GM12878 (cell line): ENCODE measurements around the gene ZNF761.

Experiments
- EP300 ChIP-seq, 2 experiments: fragments of 150-350 bp in 1 of 2; IDR thresholded peaks; 2 replicates each; pipeline ENCODE4 v1.6.1; 2011 to 2012; ENCODE audit warnings: low read depth in 2 of 2, low read length in 2 of 2, borderline replicate concordance in 1 of 2, improper control_type of control experiment in 1 of 2, inconsistent platforms in 1 of 2; ENCODE audit not compliant: control insufficient read depth in 1 of 2
- RFX5 ChIP-seq: IDR thresholded peaks from 2 replicates; pipeline ENCODE4 v1.6.1; 2011; ENCODE audit warnings: low read depth, low read length, improper control_type of control experiment
- TAF1 ChIP-seq: IDR thresholded peaks from 2 replicates; pipeline ENCODE4 v1.6.1; 2011; ENCODE audit warnings: mild to moderate bottlenecking, low read depth, low read length, borderline replicate concordance
- TF ChIP-seq, protein P1 (sequence below): IDR thresholded peaks from 2 replicates; pipeline ENCODE4 v1.6.1; 2011; ENCODE audit warnings: borderline replicate concordance, low read depth, mild to moderate bottlenecking, moderate library complexity, mixed read lengths, low read length; ENCODE audit not compliant: insufficient read depth; ENCODE audit errors: extremely low read length

DNA sequence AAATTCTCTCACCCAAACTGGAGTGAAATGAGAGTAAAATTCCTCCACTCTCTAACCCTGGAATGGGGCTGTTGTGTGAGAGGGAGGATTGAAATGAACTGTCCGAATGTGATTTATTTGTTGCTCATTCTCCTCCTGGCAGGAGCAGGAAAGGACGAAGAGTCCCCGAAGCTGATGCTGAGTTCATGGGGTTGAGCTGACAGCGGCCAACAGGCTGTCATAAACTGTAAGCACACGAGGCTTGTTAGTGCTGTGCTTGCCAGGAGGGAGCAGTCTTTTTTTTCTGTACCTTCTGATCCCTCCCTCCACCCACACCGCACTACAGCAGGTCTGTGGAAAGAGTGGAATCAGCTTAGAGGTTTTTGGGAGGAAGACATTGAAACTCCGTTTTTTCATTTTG lies 73.1 kb downstream of the ZNF761 start:
- TF ChIP-seq RFX5, result no peak
- TF ChIP-seq, protein P1, sequence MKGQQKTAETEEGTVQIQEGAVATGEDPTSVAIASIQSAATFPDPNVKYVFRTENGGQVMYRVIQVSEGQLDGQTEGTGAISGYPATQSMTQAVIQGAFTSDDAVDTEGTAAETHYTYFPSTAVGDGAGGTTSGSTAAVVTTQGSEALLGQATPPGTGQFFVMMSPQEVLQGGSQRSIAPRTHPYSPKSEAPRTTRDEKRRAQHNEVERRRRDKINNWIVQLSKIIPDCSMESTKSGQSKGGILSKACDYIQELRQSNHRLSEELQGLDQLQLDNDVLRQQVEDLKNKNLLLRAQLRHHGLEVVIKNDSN, result no peak
- TF ChIP-seq EP300 (IDR thresholded peaks at IDR 0.05; ENCODE audit: borderline replicate concordance in 1 of 2, control insufficient read depth in 1 of 2, low read depth in 2 of 2, low read length in 2 of 2), result no peak
- no peak for TF ChIP-seq TAF1
